ENCODE data around the gene ZBTB40.

DNA sequence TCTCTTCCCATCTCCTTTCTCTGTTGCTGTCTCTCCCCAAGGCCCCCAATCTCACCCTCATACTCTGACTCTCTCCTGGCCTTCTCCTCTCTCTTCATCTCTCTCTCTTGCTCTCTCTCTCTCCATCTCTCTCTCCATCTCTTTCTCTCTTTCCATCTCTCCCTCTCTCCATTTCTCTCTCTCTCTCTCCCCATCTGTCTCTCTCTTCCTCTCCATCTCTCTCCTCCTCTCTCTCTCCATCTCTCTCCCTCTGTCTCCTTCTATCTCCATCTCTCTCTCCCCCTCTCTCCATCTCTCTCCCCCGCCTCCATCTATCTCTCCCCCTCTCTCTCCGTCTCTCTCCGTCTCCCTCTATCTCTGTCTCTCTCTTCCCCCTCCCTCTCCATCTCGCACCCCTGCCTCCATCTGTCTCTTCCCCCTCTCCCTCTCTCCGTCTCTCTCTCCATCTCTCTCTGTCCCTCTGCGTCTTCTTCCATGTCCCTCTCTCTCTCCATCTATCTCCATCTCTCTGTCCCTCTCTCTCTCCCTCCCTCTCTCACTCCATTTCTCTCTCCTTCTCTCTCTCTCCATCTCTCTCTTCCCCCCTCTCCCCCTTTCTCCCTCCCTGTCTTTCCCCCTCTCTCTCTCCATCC is 95.7 kb downstream of the ZBTB40 start:
- TF ChIP-seq, protein P1, sequence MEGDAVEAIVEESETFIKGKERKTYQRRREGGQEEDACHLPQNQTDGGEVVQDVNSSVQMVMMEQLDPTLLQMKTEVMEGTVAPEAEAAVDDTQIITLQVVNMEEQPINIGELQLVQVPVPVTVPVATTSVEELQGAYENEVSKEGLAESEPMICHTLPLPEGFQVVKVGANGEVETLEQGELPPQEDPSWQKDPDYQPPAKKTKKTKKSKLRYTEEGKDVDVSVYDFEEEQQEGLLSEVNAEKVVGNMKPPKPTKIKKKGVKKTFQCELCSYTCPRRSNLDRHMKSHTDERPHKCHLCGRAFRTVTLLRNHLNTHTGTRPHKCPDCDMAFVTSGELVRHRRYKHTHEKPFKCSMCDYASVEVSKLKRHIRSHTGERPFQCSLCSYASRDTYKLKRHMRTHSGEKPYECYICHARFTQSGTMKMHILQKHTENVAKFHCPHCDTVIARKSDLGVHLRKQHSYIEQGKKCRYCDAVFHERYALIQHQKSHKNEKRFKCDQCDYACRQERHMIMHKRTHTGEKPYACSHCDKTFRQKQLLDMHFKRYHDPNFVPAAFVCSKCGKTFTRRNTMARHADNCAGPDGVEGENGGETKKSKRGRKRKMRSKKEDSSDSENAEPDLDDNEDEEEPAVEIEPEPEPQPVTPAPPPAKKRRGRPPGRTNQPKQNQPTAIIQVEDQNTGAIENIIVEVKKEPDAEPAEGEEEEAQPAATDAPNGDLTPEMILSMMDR (IDR thresholded peaks at IDR 0.05; ENCODE audit: insufficient read depth, low read depth, low read length), result no peak
- TF ChIP-seq EZH2 (IDR thresholded peaks at IDR 0.05; ENCODE audit: insufficient read depth, low read length), result no peak

All from astrocyte (in vitro differentiated cells and primary cell).